Measurements from ENCODE around the gene ARGLU1.

ARGLU1 gene

GRCh38 chr13:106599875-106600797 lies 32.2 kb upstream of the ARGLU1 start:
- Histone ChIP-seq H3K27me3 (ENCODE audit: control insufficient read depth in 1 of 2, insufficient read depth in 2 of 2, low read length in 2 of 2) (no peaks in the 10 kb centered on the region), H3K36me3 (ENCODE audit: control insufficient read depth in 2 of 2, insufficient read depth in 2 of 2, low read length in 2 of 2) (no peaks in the 10 kb centered on the region), H3K9me3 (ENCODE audit: control insufficient read depth in 2 of 2, low read length in 2 of 2) (no peaks in the 10 kb centered on the region), H3K9ac (ENCODE audit: low read length in 2 of 2) (no peak overlapping the region), H3K4me3 (ENCODE audit: low read length in 2 of 2) (no peak overlapping the region), H3K4me1 (ENCODE audit: control insufficient read depth, insufficient read depth, low read length) (no peaks in the 10 kb centered on the region), H3K27ac (ENCODE audit: low read length) (no peak overlapping the region)

GRCh38 chr13:106597749-106598395 lies 29.9 kb upstream of the ARGLU1 start:
- Histone ChIP-seq H3K9ac (ENCODE audit: low read length in 2 of 2) (no peak overlapping the region), H3K4me1 (ENCODE audit: control insufficient read depth, insufficient read depth, low read length) (no peaks in the 10 kb centered on the region), H3K27ac (ENCODE audit: low read length) (no peak overlapping the region), H3K9me3 (ENCODE audit: control insufficient read depth in 2 of 2, low read length in 2 of 2) (no peaks in the 10 kb centered on the region), H3K27me3 (ENCODE audit: control insufficient read depth in 1 of 2, insufficient read depth in 2 of 2, low read length in 2 of 2) (no peaks in the 10 kb centered on the region), H3K4me3 (ENCODE audit: low read length in 2 of 2) (no peak overlapping the region), H3K36me3 (ENCODE audit: control insufficient read depth in 2 of 2, insufficient read depth in 2 of 2, low read length in 2 of 2) (no peaks in the 10 kb centered on the region)

- H3K27ac ChIP-seq (ENCODE audit: low read length): no peak overlapping the region
- no peaks in the 10 kb centered on the region for H3K9me3 ChIP-seq (ENCODE audit: control insufficient read depth in 2 of 2, low read length in 2 of 2)
- no peaks in the 10 kb centered on the region for H3K27me3 ChIP-seq (ENCODE audit: control insufficient read depth in 1 of 2, insufficient read depth in 2 of 2, low read length in 2 of 2)
- H3K4me1 ChIP-seq (ENCODE audit: control insufficient read depth, insufficient read depth, low read length): no peaks in the 10 kb centered on the region
- H3K36me3 ChIP-seq (ENCODE audit: control insufficient read depth in 2 of 2, insufficient read depth in 2 of 2, low read length in 2 of 2): no peaks in the 10 kb centered on the region
- H3K4me3 ChIP-seq (ENCODE audit: low read length in 2 of 2): no peak overlapping the region
- H3K9ac ChIP-seq (ENCODE audit: low read length in 2 of 2): no peak overlapping the region
These were observed 29.2 kb upstream of the ARGLU1 start for GRCh38 chr13:106597186-106597585.

- Histone ChIP-seq H3K4me1 (ENCODE audit: control insufficient read depth, insufficient read depth, low read length) (no peaks in the 10 kb centered on the region), H3K36me3 (ENCODE audit: control insufficient read depth in 2 of 2, insufficient read depth in 2 of 2, low read length in 2 of 2) (no peaks in the 10 kb centered on the region), H3K9me3 (ENCODE audit: control insufficient read depth in 2 of 2, low read length in 2 of 2) (no peaks in the 10 kb centered on the region), H3K27ac (ENCODE audit: low read length) (no peak overlapping the region), H3K9ac (ENCODE audit: low read length in 2 of 2) (no peak overlapping the region), H3K4me3 (ENCODE audit: low read length in 2 of 2) (no peak overlapping the region), H3K27me3 (ENCODE audit: control insufficient read depth in 1 of 2, insufficient read depth in 2 of 2, low read length in 2 of 2) (no peaks in the 10 kb centered on the region)
These were observed 28.5 kb upstream of the ARGLU1 start for GRCh38 chr13:106596275-106596937.

- Histone ChIP-seq H3K36me3 (ENCODE audit: control insufficient read depth in 2 of 2, insufficient read depth in 2 of 2, low read length in 2 of 2) (no peaks in the 10 kb centered on the region), H3K9me3 (ENCODE audit: control insufficient read depth in 2 of 2, low read length in 2 of 2) (no peaks in the 10 kb centered on the region), H3K27ac (ENCODE audit: low read length) (no peak overlapping the region), H3K27me3 (ENCODE audit: control insufficient read depth in 1 of 2, insufficient read depth in 2 of 2, low read length in 2 of 2) (no peaks in the 10 kb centered on the region), H3K4me1 (ENCODE audit: control insufficient read depth, insufficient read depth, low read length) (no peaks in the 10 kb centered on the region), H3K9ac (ENCODE audit: low read length in 2 of 2) (no peak overlapping the region), H3K4me3 (ENCODE audit: low read length in 2 of 2) (no peak overlapping the region)
These were observed 27.7 kb upstream of the ARGLU1 start for GRCh38 chr13:106595625-106596024.

GRCh38 chr13:106594980-106595379 lies 27.0 kb upstream of the ARGLU1 start:
- no peak overlapping the region for H3K27ac ChIP-seq (ENCODE audit: low read length)
- H3K9ac ChIP-seq (ENCODE audit: low read length in 2 of 2): no peak overlapping the region
- H3K36me3 ChIP-seq (ENCODE audit: control insufficient read depth in 2 of 2, insufficient read depth in 2 of 2, low read length in 2 of 2): no peaks in the 10 kb centered on the region
- H3K27me3 ChIP-seq (ENCODE audit: control insufficient read depth in 1 of 2, insufficient read depth in 2 of 2, low read length in 2 of 2): no peaks in the 10 kb centered on the region
- H3K4me3 ChIP-seq (ENCODE audit: low read length in 2 of 2): no peak overlapping the region
- H3K4me1 ChIP-seq (ENCODE audit: control insufficient read depth, insufficient read depth, low read length): no peaks in the 10 kb centered on the region
- H3K9me3 ChIP-seq (ENCODE audit: control insufficient read depth in 2 of 2, low read length in 2 of 2): no peaks in the 10 kb centered on the region

- Histone ChIP-seq H3K4me3 (ENCODE audit: low read length in 2 of 2) (no peak overlapping the region), H3K9me3 (ENCODE audit: control insufficient read depth in 2 of 2, low read length in 2 of 2) (no peaks in the 10 kb centered on the region), H3K9ac (ENCODE audit: low read length in 2 of 2) (no peak overlapping the region), H3K4me1 (ENCODE audit: control insufficient read depth, insufficient read depth, low read length) (no peaks in the 10 kb centered on the region), H3K36me3 (ENCODE audit: control insufficient read depth in 2 of 2, insufficient read depth in 2 of 2, low read length in 2 of 2) (no peaks in the 10 kb centered on the region), H3K27me3 (ENCODE audit: control insufficient read depth in 1 of 2, insufficient read depth in 2 of 2, low read length in 2 of 2) (no peaks in the 10 kb centered on the region), H3K27ac (ENCODE audit: low read length) (no peak overlapping the region)
These were observed 25.2 kb upstream of the ARGLU1 start for GRCh38 chr13:106593132-106593531.

GRCh38 chr13:106591299-106591698 lies 23.4 kb upstream of the ARGLU1 start:
- Histone ChIP-seq H3K36me3 (ENCODE audit: control insufficient read depth in 2 of 2, insufficient read depth in 2 of 2, low read length in 2 of 2) (no peaks in the 10 kb centered on the region), H3K27ac (ENCODE audit: low read length) (no peak overlapping the region), H3K4me3 (ENCODE audit: low read length in 2 of 2) (no peak overlapping the region), H3K27me3 (ENCODE audit: control insufficient read depth in 1 of 2, insufficient read depth in 2 of 2, low read length in 2 of 2) (no peaks in the 10 kb centered on the region), H3K4me1 (ENCODE audit: control insufficient read depth, insufficient read depth, low read length) (no peaks in the 10 kb centered on the region), H3K9me3 (ENCODE audit: control insufficient read depth in 2 of 2, low read length in 2 of 2) (no peaks in the 10 kb centered on the region), H3K9ac (ENCODE audit: low read length in 2 of 2) (no peak overlapping the region)

- Histone ChIP-seq H3K27me3 (ENCODE audit: control insufficient read depth in 1 of 2, insufficient read depth in 2 of 2, low read length in 2 of 2) (no peaks in the 10 kb centered on the region), H3K27ac (ENCODE audit: low read length) (no peak overlapping the region), H3K4me3 (ENCODE audit: low read length in 2 of 2) (no peak overlapping the region), H3K9ac (ENCODE audit: low read length in 2 of 2) (no peak overlapping the region), H3K36me3 (ENCODE audit: control insufficient read depth in 2 of 2, insufficient read depth in 2 of 2, low read length in 2 of 2) (no peaks in the 10 kb centered on the region), H3K4me1 (ENCODE audit: control insufficient read depth, insufficient read depth, low read length) (no peaks in the 10 kb centered on the region), H3K9me3 (ENCODE audit: control insufficient read depth in 2 of 2, low read length in 2 of 2) (no peaks in the 10 kb centered on the region)
These were observed 21.8 kb upstream of the ARGLU1 start for GRCh38 chr13:106589716-106590115.

- no peak overlapping the region for H3K9ac ChIP-seq (ENCODE audit: low read length in 2 of 2)
- no peaks in the 10 kb centered on the region for H3K36me3 ChIP-seq (ENCODE audit: control insufficient read depth in 2 of 2, insufficient read depth in 2 of 2, low read length in 2 of 2)
- no peaks in the 10 kb centered on the region for H3K4me1 ChIP-seq (ENCODE audit: control insufficient read depth, insufficient read depth, low read length)
- no peak overlapping the region for H3K4me3 ChIP-seq (ENCODE audit: low read length in 2 of 2)
- H3K27me3 ChIP-seq (ENCODE audit: control insufficient read depth in 1 of 2, insufficient read depth in 2 of 2, low read length in 2 of 2): no peaks in the 10 kb centered on the region
- no peaks in the 10 kb centered on the region for H3K9me3 ChIP-seq (ENCODE audit: control insufficient read depth in 2 of 2, low read length in 2 of 2)
- H3K27ac ChIP-seq (ENCODE audit: low read length): no peak overlapping the region
These were observed 20.4 kb upstream of the ARGLU1 start for GRCh38 chr13:106588367-106588766.
